GM18511 (cell line): Measurements from ENCODE around the gene PDZD8.
"Not testable (repeated sequence)": the region's sequence is repeated elsewhere in the genome, so short reads cannot be mapped to it uniquely, and the experiment has no call there.

Experiments used
- ATAC-seq: cut with Tn5 transposase; IDR thresholded peaks from one replicate; pipeline ENCODE4 v1.9.1; 2021; ENCODE audit warnings: mild to moderate bottlenecking, moderate library complexity; ENCODE audit not compliant: unreplicated experiment

Gene PDZD8

DNA sequence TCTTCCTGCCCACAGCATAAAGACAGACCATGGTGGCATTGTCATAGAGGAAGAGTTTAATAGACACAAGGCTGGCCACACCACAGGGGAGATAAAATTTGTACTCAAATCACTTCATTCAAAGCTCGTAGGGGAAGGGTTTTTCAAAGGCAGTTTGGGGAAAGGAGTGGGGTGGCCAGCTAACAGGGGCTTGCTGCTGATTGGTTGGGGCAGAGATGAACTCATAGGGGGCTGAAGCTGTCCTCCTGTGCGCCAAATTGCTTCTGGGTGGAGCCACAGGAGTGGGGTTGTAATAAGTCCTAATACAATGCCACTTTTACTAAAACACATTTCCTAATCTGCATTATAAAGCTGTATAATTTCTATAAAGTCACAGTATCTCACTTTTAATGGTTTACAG lies 22.5 kb downstream of the PDZD8 start:
- no peak for ATAC-seq

- ATAC-seq = no peak
Measured at GRCh38 chr10:117351996-117352395, 23.2 kb downstream of the PDZD8 start.

DNA sequence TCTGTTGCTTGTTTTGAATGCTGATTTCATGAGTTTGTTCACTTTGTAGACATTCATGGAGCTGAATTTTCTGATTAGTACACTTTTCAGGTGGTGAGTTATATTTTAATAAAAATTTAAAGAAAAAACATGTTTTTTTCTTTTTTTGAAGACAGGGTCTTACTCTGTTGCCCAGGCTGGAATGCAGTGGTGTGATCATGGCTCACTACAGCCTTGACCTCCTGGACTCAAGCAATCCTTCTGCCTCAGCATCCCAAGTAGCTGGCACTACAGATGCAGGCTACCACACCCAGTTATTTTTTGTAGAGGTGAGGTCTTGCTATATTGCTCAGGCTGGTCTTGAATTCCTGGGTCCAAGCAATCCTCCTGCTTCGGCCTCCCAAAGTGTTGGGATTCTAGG lies 23.7 kb downstream of the PDZD8 start:
- ATAC-seq = no peak

DNA sequence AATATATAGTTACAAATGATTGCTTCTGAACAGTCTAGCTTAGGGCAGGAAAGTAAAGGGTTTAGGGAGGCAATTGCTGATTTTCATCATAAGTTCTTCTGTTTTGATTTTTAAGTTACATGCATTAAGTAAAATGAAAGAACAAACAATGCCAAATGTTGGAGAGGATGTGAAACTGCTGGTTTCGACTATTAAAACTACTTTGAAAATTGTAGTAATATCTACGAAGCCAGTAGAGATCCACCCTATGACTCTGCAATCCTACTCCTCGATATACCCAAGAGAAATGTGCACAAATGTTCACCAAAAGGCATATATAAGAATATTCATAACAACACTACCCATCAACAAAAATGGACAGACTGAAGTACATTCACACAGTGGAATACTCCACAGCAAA lies 24.3 kb downstream of the PDZD8 start:
- ATAC-seq = peak; percentile 94

- ATAC-seq = no peak
Measured at GRCh38 chr10:117348236-117348635, 27.0 kb downstream of the PDZD8 start.

- no peak for ATAC-seq
Measured at GRCh38 chr10:117346574-117346973, 28.7 kb downstream of the PDZD8 start.

DNA sequence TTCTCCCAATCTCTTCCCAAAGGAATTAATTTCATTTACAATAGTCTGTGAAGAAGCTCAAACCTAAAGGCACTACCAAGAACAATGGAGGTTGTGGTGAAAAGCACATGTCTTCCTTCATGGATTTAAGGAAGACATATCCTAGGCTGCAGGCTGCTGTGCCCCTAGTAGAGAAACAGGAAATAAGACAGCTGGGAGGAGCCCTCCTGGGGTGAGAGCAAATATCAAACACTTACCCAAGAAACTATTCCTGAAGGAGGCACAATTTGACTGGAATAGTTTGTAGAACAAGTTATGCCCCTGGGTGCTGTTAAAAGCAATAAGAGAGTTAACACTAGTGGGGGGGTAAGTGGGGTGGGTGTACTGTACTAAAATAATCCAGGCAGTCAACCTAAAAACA lies 30.1 kb downstream of the PDZD8 start:
- ATAC-seq = no peak

DNA sequence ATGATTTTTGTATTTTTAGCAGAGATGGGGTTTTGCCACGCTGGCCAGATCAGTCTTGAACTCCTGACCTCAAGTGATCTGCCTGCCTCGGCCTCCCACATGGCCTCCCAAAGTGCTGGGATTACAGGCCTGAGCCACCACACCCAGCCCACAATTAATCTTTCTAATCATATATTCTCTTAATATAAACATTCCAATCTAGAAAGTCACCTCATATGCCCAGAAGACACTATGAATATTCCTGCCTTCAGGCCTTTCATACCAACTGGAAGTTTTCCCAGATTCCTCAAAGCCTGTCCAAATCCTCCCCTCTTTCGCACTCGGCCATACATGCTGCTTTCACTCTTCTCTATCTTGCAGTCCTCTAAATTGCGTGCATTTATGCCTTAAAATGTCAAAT lies 32.6 kb downstream of the PDZD8 start:
- no peak for ATAC-seq

DNA sequence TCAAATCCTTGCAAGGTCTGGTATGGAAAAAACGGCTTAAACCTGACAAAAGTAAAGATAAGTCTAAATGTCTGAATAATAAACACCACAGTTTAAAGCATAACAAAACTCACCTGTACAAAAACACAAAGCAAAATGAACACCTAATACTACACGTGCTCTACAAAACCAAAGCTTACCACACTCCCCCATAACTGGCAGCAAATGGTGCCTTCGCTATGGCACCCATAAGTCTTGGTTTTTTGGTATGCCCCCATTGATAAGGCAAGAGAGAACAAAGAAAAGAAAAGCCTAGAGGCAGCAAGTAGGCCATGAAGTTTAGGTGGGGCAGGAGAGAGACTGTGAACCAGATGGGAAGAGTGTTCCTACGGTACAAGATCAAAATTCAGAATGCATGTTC lies 34.2 kb downstream of the PDZD8 start:
- ATAC-seq = no peak

- no peak for ATAC-seq
Measured at GRCh38 chr10:117339979-117340378, 35.3 kb downstream of the PDZD8 start.

DNA sequence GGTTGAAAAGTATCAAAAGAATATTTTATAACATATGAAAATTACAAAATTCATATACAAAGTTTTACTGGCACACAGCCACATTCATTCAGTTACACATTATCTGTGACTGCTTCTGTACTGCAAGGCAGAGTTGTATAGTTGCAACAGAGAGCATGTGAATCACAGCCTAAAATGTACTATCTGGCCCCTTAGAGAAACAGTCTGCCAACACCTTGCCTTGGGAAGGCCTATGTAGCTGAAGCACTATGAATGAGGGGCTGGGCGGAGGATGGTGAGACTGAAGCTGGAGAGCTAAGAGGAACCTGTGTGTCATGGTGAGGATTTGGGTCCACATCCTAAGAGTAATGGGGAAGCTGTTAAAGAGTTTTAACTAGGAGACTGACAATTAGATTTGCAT lies 35.7 kb downstream of the PDZD8 start:
- no peak for ATAC-seq

GRCh38 chr10:117334926-117335325 lies 40.3 kb downstream of the PDZD8 start:
- no peak for ATAC-seq

- ATAC-seq = no peak
Measured at GRCh38 chr10:117334066-117334465, 41.2 kb downstream of the PDZD8 start.

DNA sequence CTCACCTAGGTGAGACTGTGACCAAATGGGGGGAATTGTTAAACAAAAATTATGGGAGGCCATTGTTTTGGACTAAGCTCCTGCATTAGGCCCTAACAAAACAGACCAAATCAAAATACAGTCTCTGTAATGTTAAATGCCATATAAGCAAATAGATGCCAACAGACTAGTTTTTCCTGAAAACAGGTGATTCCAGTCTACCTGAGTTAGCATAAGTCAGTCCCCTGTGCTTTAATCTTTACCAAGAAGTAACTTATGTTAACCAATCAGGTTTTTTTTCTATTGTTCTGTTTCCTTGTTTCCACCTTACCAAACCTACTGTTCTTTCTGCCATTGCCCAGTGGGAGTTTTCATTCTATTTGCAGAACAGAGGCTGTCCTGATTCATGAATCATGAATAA lies 48.0 kb downstream of the PDZD8 start:
- no peak for ATAC-seq

DNA sequence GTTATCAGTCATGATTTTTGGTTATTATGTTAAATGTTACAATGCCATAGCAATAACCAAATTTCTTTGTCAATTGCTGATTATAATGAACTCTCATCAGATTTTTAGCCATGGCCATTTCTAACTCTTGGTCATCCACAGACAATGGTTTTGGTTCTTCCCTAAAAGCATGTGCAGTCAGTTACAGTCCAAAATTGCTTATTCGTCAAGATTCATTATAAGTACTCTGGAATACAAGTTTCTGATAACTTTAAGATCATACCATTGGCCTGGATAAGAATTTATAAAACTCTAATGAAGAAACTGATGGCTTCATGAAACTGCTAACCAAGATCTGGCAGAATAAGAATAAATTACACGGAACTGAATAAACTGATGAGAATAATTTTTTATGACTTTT lies 50.9 kb downstream of the PDZD8 start:
- ATAC-seq = no peak

DNA sequence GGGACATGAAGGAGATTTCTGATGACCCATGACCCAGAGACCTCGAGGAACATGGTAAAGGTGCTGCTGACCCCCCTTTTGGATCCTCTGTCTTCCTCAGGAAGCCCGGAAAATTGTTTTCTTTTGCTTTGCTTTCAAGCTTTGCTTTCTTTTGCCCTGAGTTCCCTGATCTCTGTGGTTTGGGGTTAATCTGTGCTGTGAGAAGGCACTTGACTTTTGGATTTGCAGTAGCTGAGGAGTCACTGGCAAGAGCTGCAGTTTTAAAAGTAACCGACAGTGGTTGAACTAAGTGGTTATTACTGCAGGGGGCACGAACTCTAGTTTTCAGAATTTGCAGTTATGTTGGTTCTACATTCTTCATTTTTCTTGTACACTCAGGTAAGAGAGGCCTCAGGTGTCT lies 53.0 kb downstream of the PDZD8 start:
- ATAC-seq = no peak

GRCh38 chr10:117320050-117320665 lies 55.1 kb downstream of the PDZD8 start:
- peak; percentile 62 for ATAC-seq

- no peak for ATAC-seq
Measured at GRCh38 chr10:117318909-117319308, 56.3 kb downstream of the PDZD8 start.

- ATAC-seq = no peak
Measured at GRCh38 chr10:117316701-117317100, 58.5 kb downstream of the PDZD8 start.

DNA sequence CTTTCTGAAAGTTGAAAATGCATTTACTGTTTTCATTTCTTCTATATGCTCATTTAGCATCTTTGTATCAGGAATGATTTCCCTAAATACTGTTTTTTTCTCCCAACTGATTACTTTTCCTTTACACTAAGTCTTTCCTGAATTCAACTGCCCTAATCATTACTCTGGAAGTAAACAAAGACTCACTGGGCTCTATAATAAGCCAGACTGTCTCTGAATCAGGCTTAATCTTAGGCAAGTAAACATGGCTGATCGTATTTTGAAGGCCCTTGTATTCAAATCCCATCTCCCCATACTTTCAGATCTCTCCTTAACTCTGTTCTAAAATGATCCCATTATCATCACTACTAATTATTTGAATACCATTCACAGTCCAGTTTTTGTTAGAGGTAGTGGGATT lies 61.6 kb downstream of the PDZD8 start:
- ATAC-seq = no peak

DNA sequence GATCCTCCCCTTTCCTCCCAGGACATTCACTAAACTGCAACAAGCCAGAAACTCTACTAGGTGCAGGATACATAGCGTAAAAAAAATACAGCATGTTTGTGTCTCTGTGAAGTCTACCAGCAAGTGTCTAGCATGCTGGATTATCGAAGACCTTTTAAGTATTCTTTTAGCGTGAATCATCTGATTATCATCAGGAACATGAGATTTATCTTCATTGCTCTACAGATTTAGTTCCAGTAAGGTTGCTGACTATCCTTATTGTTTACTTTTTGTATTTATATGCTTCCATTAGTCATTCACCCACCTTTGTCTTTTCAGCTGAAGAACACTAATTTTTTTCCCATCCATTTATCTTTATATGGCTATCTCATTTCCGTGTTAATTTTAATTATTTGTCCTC lies 62.8 kb downstream of the PDZD8 start:
- ATAC-seq = no peak

DNA sequence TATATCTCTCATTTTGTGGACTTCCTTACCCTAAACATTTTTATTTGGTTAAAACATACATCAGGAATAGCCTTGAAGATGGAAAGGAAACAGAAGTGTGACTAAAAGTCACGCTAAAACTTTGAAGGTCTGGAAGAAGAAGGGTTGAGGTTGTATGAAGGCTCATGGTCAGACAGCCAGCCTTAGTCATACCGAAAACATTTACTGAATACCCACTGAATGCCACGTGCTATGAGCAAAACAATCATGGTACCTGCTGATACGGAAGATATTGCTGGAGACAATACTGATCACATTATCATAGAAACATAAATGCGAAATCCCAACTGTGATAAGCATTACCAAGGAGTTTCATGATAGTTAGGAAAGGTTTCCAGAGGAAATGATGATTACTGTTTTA lies 64.0 kb downstream of the PDZD8 start:
- ATAC-seq = no peak

- no peak for ATAC-seq
Measured at GRCh38 chr10:117306674-117307073, 68.6 kb downstream of the PDZD8 start.

DNA sequence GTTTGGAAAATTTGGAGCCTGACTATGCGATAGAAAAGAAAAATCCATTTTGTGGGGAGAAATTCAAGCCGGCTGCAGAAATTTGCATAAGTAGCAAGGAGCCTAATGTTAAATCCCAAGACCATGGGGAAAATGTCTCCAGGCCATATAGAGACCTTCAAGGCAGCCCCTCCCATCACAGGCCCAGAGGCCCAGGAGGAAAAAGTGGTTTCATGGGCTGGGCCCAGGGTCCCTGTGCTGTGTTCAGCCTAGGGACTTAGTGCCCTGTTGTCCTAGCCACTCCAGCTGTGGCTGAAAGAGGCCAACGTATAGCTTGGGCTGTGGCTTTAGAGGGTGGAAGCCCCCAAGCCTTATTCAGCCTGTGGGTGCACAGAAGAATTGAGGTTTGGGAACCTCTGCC lies 71.8 kb downstream of the PDZD8 start:
- ATAC-seq = not testable (repeated sequence)
